Measurements from ENCODE around the gene SIVA1. TPM values are rescaled to one million over a fixed set of nuclear protein-coding genes. Genes with fewer than 3 reads are reported as not detected.

SIVA1 gene
- total and polyA plus RNA-seq, 9 of the 15 experiments (the other 6 are each of a cell fraction or from before 2014, with no cell fraction given): 4.2 to 186 (median 54.2) TPM

DNA sequence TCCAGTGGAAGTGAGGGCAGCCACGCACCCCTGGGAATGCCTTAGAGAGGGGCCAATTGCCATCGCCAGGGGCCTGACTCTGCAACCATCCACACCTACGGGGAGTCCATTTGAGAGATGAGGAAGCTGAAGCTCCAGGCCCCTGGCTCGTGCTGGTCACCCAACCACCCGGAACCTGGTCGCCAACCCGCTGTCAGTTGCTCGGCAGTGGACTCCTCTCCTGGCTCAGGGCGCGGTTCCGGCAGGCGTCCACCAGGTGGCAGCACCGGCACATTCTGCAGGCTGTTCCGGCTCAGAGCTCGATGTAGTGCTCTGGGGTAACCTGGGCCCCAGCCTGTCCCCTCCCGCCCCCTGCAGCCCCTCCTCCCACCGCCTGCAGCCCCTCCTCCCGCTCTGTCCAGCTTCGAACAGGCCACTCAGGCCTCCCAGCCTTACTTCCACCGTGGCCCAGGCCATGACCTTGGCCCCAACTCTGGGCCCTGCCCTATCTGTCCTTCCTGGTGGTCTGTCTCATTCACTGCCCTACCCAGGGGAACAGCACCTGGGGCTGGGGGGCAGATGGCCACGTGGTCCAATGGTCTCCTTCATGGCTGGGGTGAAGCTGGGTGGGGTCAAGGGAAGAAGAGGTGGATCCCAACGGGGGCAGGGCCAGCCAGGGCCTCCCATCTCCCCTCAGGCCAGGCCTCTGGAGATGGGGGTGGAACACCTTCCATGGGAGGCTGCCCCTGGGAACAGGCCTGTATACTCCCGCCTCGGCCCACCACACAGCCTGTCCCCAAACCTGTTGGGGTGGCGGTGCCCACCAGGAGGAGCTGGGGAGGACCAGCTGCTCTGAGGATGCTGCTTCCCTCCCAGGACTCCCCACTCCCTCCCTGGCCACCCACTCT, 15.7 kb downstream of the SIVA1 start (continued):
- TF ChIP-seq, protein P1, sequence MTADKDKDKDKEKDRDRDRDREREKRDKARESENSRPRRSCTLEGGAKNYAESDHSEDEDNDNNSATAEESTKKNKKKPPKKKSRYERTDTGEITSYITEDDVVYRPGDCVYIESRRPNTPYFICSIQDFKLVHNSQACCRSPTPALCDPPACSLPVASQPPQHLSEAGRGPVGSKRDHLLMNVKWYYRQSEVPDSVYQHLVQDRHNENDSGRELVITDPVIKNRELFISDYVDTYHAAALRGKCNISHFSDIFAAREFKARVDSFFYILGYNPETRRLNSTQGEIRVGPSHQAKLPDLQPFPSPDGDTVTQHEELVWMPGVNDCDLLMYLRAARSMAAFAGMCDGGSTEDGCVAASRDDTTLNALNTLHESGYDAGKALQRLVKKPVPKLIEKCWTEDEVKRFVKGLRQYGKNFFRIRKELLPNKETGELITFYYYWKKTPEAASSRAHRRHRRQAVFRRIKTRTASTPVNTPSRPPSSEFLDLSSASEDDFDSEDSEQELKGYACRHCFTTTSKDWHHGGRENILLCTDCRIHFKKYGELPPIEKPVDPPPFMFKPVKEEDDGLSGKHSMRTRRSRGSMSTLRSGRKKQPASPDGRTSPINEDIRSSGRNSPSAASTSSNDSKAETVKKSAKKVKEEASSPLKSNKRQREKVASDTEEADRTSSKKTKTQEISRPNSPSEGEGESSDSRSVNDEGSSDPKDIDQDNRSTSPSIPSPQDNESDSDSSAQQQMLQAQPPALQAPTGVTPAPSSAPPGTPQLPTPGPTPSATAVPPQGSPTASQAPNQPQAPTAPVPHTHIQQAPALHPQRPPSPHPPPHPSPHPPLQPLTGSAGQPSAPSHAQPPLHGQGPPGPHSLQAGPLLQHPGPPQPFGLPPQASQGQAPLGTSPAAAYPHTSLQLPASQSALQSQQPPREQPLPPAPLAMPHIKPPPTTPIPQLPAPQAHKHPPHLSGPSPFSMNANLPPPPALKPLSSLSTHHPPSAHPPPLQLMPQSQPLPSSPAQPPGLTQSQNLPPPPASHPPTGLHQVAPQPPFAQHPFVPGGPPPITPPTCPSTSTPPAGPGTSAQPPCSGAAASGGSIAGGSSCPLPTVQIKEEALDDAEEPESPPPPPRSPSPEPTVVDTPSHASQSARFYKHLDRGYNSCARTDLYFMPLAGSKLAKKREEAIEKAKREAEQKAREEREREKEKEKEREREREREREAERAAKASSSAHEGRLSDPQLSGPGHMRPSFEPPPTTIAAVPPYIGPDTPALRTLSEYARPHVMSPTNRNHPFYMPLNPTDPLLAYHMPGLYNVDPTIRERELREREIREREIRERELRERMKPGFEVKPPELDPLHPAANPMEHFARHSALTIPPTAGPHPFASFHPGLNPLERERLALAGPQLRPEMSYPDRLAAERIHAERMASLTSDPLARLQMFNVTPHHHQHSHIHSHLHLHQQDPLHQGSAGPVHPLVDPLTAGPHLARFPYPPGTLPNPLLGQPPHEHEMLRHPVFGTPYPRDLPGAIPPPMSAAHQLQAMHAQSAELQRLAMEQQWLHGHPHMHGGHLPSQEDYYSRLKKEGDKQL (CRISPR knock-in tag; IDR thresholded peaks at IDR 0.05; ENCODE audit: borderline replicate concordance): no peak
- peak; percentile 61 for TF ChIP-seq SUPT5H (IDR thresholded peaks at IDR 0.05)
- TF ChIP-seq RBM34 (IDR thresholded peaks at IDR 0.05; ENCODE audit: borderline replicate concordance, insufficient read depth, low read length): no peak
- TF ChIP-seq, protein P2, sequence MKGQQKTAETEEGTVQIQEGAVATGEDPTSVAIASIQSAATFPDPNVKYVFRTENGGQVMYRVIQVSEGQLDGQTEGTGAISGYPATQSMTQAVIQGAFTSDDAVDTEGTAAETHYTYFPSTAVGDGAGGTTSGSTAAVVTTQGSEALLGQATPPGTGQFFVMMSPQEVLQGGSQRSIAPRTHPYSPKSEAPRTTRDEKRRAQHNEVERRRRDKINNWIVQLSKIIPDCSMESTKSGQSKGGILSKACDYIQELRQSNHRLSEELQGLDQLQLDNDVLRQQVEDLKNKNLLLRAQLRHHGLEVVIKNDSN (CRISPR knock-in tag; IDR thresholded peaks at IDR 0.05): peak; percentile 73
- TF ChIP-seq CBFA2T3 (IDR thresholded peaks at IDR 0.05): no peak
- TF ChIP-seq, protein P3, sequence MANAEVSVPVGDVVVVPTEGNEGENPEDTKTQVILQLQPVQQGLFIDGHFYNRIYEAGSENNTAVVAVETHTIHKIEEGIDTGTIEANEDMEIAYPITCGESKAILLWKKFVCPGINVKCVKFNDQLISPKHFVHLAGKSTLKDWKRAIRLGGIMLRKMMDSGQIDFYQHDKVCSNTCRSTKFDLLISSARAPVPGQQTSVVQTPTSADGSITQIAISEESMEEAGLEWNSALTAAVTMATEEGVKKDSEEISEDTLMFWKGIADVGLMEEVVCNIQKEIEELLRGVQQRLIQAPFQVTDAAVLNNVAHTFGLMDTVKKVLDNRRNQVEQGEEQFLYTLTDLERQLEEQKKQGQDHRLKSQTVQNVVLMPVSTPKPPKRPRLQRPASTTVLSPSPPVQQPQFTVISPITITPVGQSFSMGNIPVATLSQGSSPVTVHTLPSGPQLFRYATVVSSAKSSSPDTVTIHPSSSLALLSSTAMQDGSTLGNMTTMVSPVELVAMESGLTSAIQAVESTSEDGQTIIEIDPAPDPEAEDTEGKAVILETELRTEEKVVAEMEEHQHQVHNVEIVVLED (CRISPR knock-in tag; IDR thresholded peaks at IDR 0.05): no peak
- TF ChIP-seq ZBTB17 (CRISPR knock-in tag; IDR thresholded peaks at IDR 0.05): no peak
- TF ChIP-seq ZNF253 (CRISPR knock-in tag; conservative IDR thresholded peaks at IDR 0.05): no peak
- TF ChIP-seq SMARCB1 (IDR thresholded peaks at IDR 0.05; ENCODE audit: insufficient read length, low read depth): no peak
- TF ChIP-seq, protein P4, sequence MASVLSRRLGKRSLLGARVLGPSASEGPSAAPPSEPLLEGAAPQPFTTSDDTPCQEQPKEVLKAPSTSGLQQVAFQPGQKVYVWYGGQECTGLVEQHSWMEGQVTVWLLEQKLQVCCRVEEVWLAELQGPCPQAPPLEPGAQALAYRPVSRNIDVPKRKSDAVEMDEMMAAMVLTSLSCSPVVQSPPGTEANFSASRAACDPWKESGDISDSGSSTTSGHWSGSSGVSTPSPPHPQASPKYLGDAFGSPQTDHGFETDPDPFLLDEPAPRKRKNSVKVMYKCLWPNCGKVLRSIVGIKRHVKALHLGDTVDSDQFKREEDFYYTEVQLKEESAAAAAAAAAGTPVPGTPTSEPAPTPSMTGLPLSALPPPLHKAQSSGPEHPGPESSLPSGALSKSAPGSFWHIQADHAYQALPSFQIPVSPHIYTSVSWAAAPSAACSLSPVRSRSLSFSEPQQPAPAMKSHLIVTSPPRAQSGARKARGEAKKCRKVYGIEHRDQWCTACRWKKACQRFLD (CRISPR knock-in tag; IDR thresholded peaks at IDR 0.05): no peak
- TF ChIP-seq, protein P5, sequence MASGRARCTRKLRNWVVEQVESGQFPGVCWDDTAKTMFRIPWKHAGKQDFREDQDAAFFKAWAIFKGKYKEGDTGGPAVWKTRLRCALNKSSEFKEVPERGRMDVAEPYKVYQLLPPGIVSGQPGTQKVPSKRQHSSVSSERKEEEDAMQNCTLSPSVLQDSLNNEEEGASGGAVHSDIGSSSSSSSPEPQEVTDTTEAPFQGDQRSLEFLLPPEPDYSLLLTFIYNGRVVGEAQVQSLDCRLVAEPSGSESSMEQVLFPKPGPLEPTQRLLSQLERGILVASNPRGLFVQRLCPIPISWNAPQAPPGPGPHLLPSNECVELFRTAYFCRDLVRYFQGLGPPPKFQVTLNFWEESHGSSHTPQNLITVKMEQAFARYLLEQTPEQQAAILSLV (tag; IDR thresholded peaks at IDR 0.05): no peak
- peak; percentile 46; the same call in 1 of the 2 replicates for TF ChIP-seq MYNN (IDR thresholded peaks at IDR 0.05)
- TF ChIP-seq MYNN (CRISPR knock-in tag; IDR thresholded peaks at IDR 0.05): no peak
- TF ChIP-seq SMAD1 (IDR thresholded peaks at IDR 0.05; ENCODE audit: low read depth, low read length, partially characterized antibody): no peak
- TF ChIP-seq ZNF197 (CRISPR knock-in tag; IDR thresholded peaks at IDR 0.05; ENCODE audit: low read depth): no peak

Data from K562 (cell line).